HL-60/S4 treated with retinoic acid at 250 ng/mL for 4 days and 3 days (cell line): ENCODE data around the gene BRICD5.
"Not testable (repeated sequence)": the region's sequence is repeated elsewhere in the genome, so short reads cannot be mapped to it uniquely, and the experiment has no call there.

ENCODE experiments used
- in situ Hi-C: fragments of 300-500 bp; cut with MboI; formaldehyde crosslinking; loops from 2 replicates; pipeline ENCODE4 v1.7.0; 2022; ENCODE audit warnings: low sequenced_read_pairs

BRICD5 gene

GRCh38 chr16:2210386-2211365 lies at the start of gene BRICD5:
BRICD5 (minus strand) TSS chr16:2210863; CDS start chr16:2210833, 30 bp downstream.
- in situ Hi-C loops, result no loop called here

GRCh38 chr16:2260250-2260649 lies 49.6 kb upstream of the BRICD5 start:
- in situ Hi-C loops, result no loop called here

GRCh38 chr16:2258530-2258929 lies 47.9 kb upstream of the BRICD5 start:
- in situ Hi-C loops, result not testable (repeated sequence)

GRCh38 chr16:2257726-2258125 lies 47.1 kb upstream of the BRICD5 start:
- in situ Hi-C loops, result no loop called here

GRCh38 chr16:2256531-2257140 lies 46.0 kb upstream of the BRICD5 start:
- in situ Hi-C loops, result no loop called here

- in situ Hi-C loops, result no loop called here
These were observed 42.6 kb upstream of the BRICD5 start for GRCh38 chr16:2253293-2253692.

- in situ Hi-C loops, result no loop called here
These were observed 42.1 kb upstream of the BRICD5 start for GRCh38 chr16:2252806-2253148.

- in situ Hi-C loops, result no loop called here
These were observed 40.8 kb upstream of the BRICD5 start, which contains the start of gene ECI1 for GRCh38 chr16:2251296-2252111. ECI1 (minus strand) TSS chr16:2251587; CDS start chr16:2251566, 21 bp downstream.

- in situ Hi-C loops, result no loop called here
These were observed 40.1 kb upstream of the BRICD5 start for GRCh38 chr16:2250652-2251295.

- in situ Hi-C loops, result no loop called here
These were observed 35.7 kb upstream of the BRICD5 start for GRCh38 chr16:2246301-2246885.

GRCh38 chr16:2244926-2245795 lies 34.5 kb upstream of the BRICD5 start:
- in situ Hi-C loops, result no loop called here

GRCh38 chr16:2244301-2244700 lies 33.6 kb upstream of the BRICD5 start:
- in situ Hi-C loops, result no loop called here

- in situ Hi-C loops, result no loop called here
These were observed 33.1 kb upstream of the BRICD5 start for GRCh38 chr16:2243781-2244180.

GRCh38 chr16:2243031-2243528 lies 32.4 kb upstream of the BRICD5 start:
- in situ Hi-C loops, result no loop called here

- in situ Hi-C loops, result no loop called here
These were observed 31.9 kb upstream of the BRICD5 start for GRCh38 chr16:2242598-2242997.

GRCh38 chr16:2240331-2240730 lies 29.7 kb upstream of the BRICD5 start:
- in situ Hi-C loops, result not testable (repeated sequence)

GRCh38 chr16:2238838-2239675 lies 28.4 kb upstream of the BRICD5 start:
- in situ Hi-C loops, result no loop called here

GRCh38 chr16:2238150-2238837 lies 27.6 kb upstream of the BRICD5 start:
- in situ Hi-C loops, result no loop called here
